A549 (cell line): Measurements from ENCODE around the gene NPAS1. TPM values are rescaled to one million over a fixed set of nuclear protein-coding genes. Genes with fewer than 3 reads are reported as not detected.
"Not testable (repeated sequence)": the region's sequence is repeated elsewhere in the genome, so short reads cannot be mapped to it uniquely, and the experiment has no call there.

Source experiments
- ATAC-seq, 2 experiments: fragments of 200-7000 bp in 1 of 2; fragments of >200 bp in 1 of 2; cut with Nextera tagmentation in 1 of 2; cut with Tn5 transposase in 1 of 2; 3 replicates each; pipeline versions ENCODE4 v1.8.0 to v1.9.1; 2018 to 2020; ENCODE audit warnings: mild to moderate bottlenecking in 1 of 2, moderate library complexity in 1 of 2
- CTCF ChIA-PET: fragments of 300-600 bp; sonication (Branson Sonifier 250); formaldehyde crosslinking; extraction: SDS; loops from one replicate; lab custom pipeline; 2021; ENCODE audit warnings: antibody characterized with exemption, inconsistent platforms; lab: Yijun Ruan, JAX
- POLR2A ChIA-PET: fragments of 350-600 bp; formaldehyde crosslinking; extraction: SDS; loops from one replicate; lab custom pipeline; 2021; ENCODE audit warnings: antibody characterized with exemption, inconsistent platforms; lab: Yijun Ruan, JAX
- DNase-seq, 2 experiments: peaks; one replicate each; pipeline versions ENCODE4 v3.0.0 to v3.0.0-alpha.2; 2011 to 2016; ENCODE audit warnings: low read depth in 1 of 2, low spot score in 1 of 2
- FAIRE-seq: peaks from 2 replicates; lab custom pipeline; 2011; peaks lifted over from hg19 to GRCh38; lab: Jason Lieb, UNC
- H3K27ac ChIP-seq, 2 experiments: fragments of >200 bp; sonication (Bioruptor Twin); formaldehyde crosslinking; 3 replicates each; pipeline ENCODE4 v1.5.1; 2016 to 2017
- H3K4me1 ChIP-seq: fragments of >200 bp; sonication (Bioruptor Twin); formaldehyde crosslinking; 3 replicates; pipeline ENCODE4 v1.6.1; 2016
- H3K4me2 ChIP-seq: fragments of >200 bp; sonication (Bioruptor Twin); formaldehyde crosslinking; 3 replicates; pipeline ENCODE4 v1.6.1; 2016
- H3K4me3 ChIP-seq: fragments of >200 bp; sonication (Bioruptor Twin); formaldehyde crosslinking; 3 replicates; pipeline ENCODE4 v1.5.1; 2016
- H3K9me3 ChIP-seq: fragments of >200 bp; sonication (Bioruptor Twin); formaldehyde crosslinking; 3 replicates; pipeline ENCODE4 v1.6.1; 2016
- BHLHE40 ChIP-seq: IDR thresholded peaks from 2 replicates; pipeline ENCODE4 v1.6.1; 2012; ENCODE audit warnings: low read depth, low read length, inconsistent platforms
- CBX8 ChIP-seq: fragments of 200-600 bp; sonication (generic); IDR thresholded peaks from 2 replicates; pipeline ENCODE4 v1.6.1; 2016
- EHMT2 ChIP-seq: fragments of 200-600 bp; sonication (generic); IDR thresholded peaks from 2 replicates; pipeline ENCODE4 v1.6.1; 2016; ENCODE audit warnings: antibody characterized with exemption, low read depth, mild to moderate bottlenecking, moderate library complexity
- EP300 ChIP-seq, 2 experiments: fragments of >200 bp; sonication (Bioruptor Twin); formaldehyde crosslinking; IDR thresholded peaks; 2 replicates in 1 of 2; 3 replicates in 1 of 2; pipeline ENCODE4 v1.6.1; 2016 to 2017
- FOSL2 ChIP-seq, 2 experiments: fragments of 450-650 bp in 1 of 2; fragments of >200 bp in 1 of 2; sonication (Bioruptor Twin) in 1 of 2; formaldehyde crosslinking; IDR thresholded peaks; 2 replicates each; pipeline versions ENCODE4 v1.5.0 to v1.6.1; 2016 to 2020; ENCODE audit warnings: mild to moderate bottlenecking in 1 of 2, moderate library complexity in 1 of 2
- FOXS1 ChIP-seq: fragments of 250-450 bp; sonication (Bioruptor Pico); IDR thresholded peaks from 2 replicates; pipeline ENCODE4 v1.5.0; 2020; ENCODE audit warnings: mild to moderate bottlenecking, moderate library complexity
- GATA3 ChIP-seq: IDR thresholded peaks from 2 replicates; pipeline ENCODE4 v1.6.1; 2012; ENCODE audit warnings: borderline replicate concordance
- HEYL ChIP-seq: fragments of 250-450 bp; sonication (Bioruptor Pico); IDR thresholded peaks from 2 replicates; pipeline ENCODE4 v1.8.0; 2021; ENCODE audit warnings: mild to moderate bottlenecking, moderate library complexity
- MAZ ChIP-seq: fragments of 150-350 bp; IDR thresholded peaks from 2 replicates; pipeline ENCODE4 v1.6.1; 2014; ENCODE audit warnings: antibody characterized with exemption, low read depth, low read length, borderline replicate concordance
- NFE2L2 ChIP-seq: fragments of 150-350 bp; conservative IDR thresholded peaks from 2 replicates; pipeline ENCODE4 v1.6.1; 2014; ENCODE audit warnings: low read length
- PHF8 ChIP-seq: fragments of 200-600 bp; sonication (generic); IDR thresholded peaks from 2 replicates; pipeline ENCODE4 v1.6.1; 2016; ENCODE audit warnings: low read depth, mild to moderate bottlenecking, antibody characterized with exemption, moderate library complexity, borderline replicate concordance
- POLR2AphosphoS2 ChIP-seq: conservative IDR thresholded peaks from 2 replicates; pipeline ENCODE4 v1.6.1; 2012; ENCODE audit warnings: low read length, improper control_type of control experiment, inconsistent platforms
- RARB ChIP-seq: fragments of 250-450 bp; sonication (Bioruptor Pico); IDR thresholded peaks from 2 replicates; pipeline ENCODE4 v1.8.0; 2021; ENCODE audit warnings: mild to moderate bottlenecking, moderate library complexity
- REST ChIP-seq: fragments of 200-600 bp; sonication (generic); IDR thresholded peaks from 2 replicates; pipeline ENCODE4 v1.6.1; 2016; ENCODE audit warnings: antibody characterized with exemption, mild to moderate bottlenecking, moderate library complexity
- RFX5 ChIP-seq: fragments of 450-650 bp; IDR thresholded peaks from 2 replicates; pipeline ENCODE4 v1.7.1; 2014; ENCODE audit warnings: antibody characterized with exemption, mild to moderate bottlenecking, moderate library complexity
- SMC3 ChIP-seq: fragments of >200 bp; sonication (Bioruptor Twin); formaldehyde crosslinking; IDR thresholded peaks from 3 replicates; pipeline ENCODE4 v1.6.1; 2018; ENCODE audit warnings: inconsistent platforms
- SREBF2 ChIP-seq: fragments of 450-650 bp; IDR thresholded peaks from 2 replicates; pipeline ENCODE4 v1.6.1; 2014; ENCODE audit warnings: mild to moderate bottlenecking, moderate library complexity
- TFCP2L1 ChIP-seq: fragments of 250-450 bp; sonication (Bioruptor Pico); IDR thresholded peaks from 2 replicates; pipeline ENCODE4 v1.5.0; 2021; ENCODE audit warnings: mild to moderate bottlenecking
- TP53 ChIP-seq: fragments of 250-450 bp; sonication (Bioruptor Pico); IDR thresholded peaks from 2 replicates; pipeline ENCODE4 v1.5.0; 2021; ENCODE audit warnings: mild to moderate bottlenecking, moderate library complexity
- ZC3H11A ChIP-seq: fragments of 450-650 bp; IDR thresholded peaks from 2 replicates; pipeline ENCODE4 v1.6.1; 2014; ENCODE audit warnings: antibody characterized with exemption, mild to moderate bottlenecking
- ZNF302 ChIP-seq: fragments of 250-450 bp; sonication (Bioruptor Pico); IDR thresholded peaks from 2 replicates; pipeline ENCODE4 v1.9.0; 2021; ENCODE audit warnings: inconsistent platforms, mild to moderate bottlenecking, moderate library complexity
- WGBS: methylation state at CpG from one replicate; pipeline ENCODE4 v1.1.6; 2017; ENCODE audit errors: missing lambda C conversion rate; 5-methylcytosine and 5-hydroxymethylcytosine counted together
- polyA plus RNA-seq, 4 experiments: library from polyadenylated mRNA; depleted of rRNA in 3 of 4; stranded (reverse); fragments of >200 nt; fragmentation: RNase III in 1 of 4; extraction: RNeasy Plus Mini Kit Qiagen cat#74134 plus additional on column Dnase treatment in 1 of 4; gene quantifications; 2 replicates in 3 of 4; 3 replicates in 1 of 4; pipeline ENCODE4 v1.2.3, GENCODE V29; 2011 to 2017
- TF ChIP-seq, protein P1 (sequence below): fragments of 450-650 bp; IDR thresholded peaks from 2 replicates; pipeline ENCODE4 v1.6.1; 2014; ENCODE audit warnings: antibody characterized with exemption
- TF ChIP-seq, protein P2 (sequence below): fragments of >200 bp; sonication (Bioruptor Twin); formaldehyde crosslinking; IDR thresholded peaks from 2 replicates; pipeline ENCODE4 v1.6.1; 2016

NPAS1 gene
- polyA plus RNA-seq, 2 of the 4 experiments (the other 2 are of a cell fraction): 1.5 to 2.3 TPM

GRCh38 chr19:47005164-47005641, 14.4 kb upstream of the NPAS1 start:
- no peak for ATAC-seq
- 87% methylated on average over 14 of the region's 15 CpGs for WGBS
- TF ChIP-seq, protein P1, sequence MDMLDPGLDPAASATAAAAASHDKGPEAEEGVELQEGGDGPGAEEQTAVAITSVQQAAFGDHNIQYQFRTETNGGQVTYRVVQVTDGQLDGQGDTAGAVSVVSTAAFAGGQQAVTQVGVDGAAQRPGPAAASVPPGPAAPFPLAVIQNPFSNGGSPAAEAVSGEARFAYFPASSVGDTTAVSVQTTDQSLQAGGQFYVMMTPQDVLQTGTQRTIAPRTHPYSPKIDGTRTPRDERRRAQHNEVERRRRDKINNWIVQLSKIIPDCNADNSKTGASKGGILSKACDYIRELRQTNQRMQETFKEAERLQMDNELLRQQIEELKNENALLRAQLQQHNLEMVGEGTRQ: no peak
- TF ChIP-seq TFCP2L1 (CRISPR knock-in tag) (no peak), FOSL2 (IDR thresholded peaks at IDR 0.05) (no peak), FOSL2 (CRISPR knock-in tag; IDR thresholded peaks at IDR 0.05) (no peak), RFX5 (no peak), SMC3 (no peak), ZC3H11A (no peak), EHMT2 (no peak), RARB (CRISPR knock-in tag) (no peak), ZNF302 (CRISPR knock-in tag) (no peak)
- TF ChIP-seq, all 56 proteins: peak for 0
- ChIA-PET CTCF (interaction anchor here (0.5 to 10.3 kb wide), 5 partner anchors 7 to 147 kb away, joined by 3 to 156 read pairs (median 88); partner anchors contain the start of gene ARHGAP35), POLR2A (no interaction called here)
- no peak overlapping the region for H3K4me2 ChIP-seq
- H3K4me3 ChIP-seq: no peak overlapping the region
- peaks cover 4% of the 10 kb centered on the region; the same call in 1 of the 3 replicates for H3K4me1 ChIP-seq
- no peak for FAIRE-seq
- H3K9me3 ChIP-seq: no peaks in the 10 kb centered on the region
- DNase-seq: no peak
- H3K27ac ChIP-seq: no peak overlapping the region

- WGBS: 80% methylated on average over 4 of the region's 4 CpGs
- peak; percentile 6 to 32; a peak in 3 of 6 replicates for ATAC-seq
Measured at GRCh38 chr19:47005873-47006272, 13.8 kb upstream of the NPAS1 start.

DNA sequence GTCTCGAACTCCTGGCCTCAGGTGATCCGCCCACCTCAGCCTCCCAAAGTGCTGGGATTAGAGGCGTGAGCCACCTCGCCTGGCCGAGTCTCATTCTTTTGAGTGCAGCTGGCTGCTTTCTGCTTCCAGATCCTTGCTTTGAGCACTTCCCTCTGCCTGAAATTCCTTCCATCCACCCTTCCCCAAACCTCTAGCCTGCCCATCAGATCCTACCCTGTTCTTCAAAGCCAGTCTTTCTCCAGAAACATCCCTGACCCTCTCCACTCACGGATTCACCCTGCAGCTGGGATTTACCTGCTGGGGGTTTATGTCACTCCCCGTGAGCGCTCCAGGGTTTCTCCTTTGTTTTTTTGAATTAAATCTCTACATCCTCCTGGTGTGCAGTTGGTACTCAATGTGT, 13.1 kb upstream of the NPAS1 start:
- DNase-seq: no peak
- Histone ChIP-seq H3K9me3 (no peaks in the 10 kb centered on the region), H3K4me3 (no peak overlapping the region), H3K4me2 (no peak overlapping the region), H3K27ac (no peak overlapping the region), H3K4me1 (peaks cover 4% of the 10 kb centered on the region; the same call in 1 of the 3 replicates)
- 76% methylated on average over 8 of the region's 8 CpGs for WGBS
- no peak for ATAC-seq
- ChIA-PET CTCF (interaction anchor here (0.6 to 10.3 kb wide), 8 partner anchors 9 to 249 kb away, joined by 3 to 156 read pairs (median 3); partner anchors contain the start of gene ARHGAP35), POLR2A (no interaction called here)
- TF ChIP-seq EHMT2 (no peak), POLR2AphosphoS2 (no peak), SREBF2 (no peak), SMC3 (no peak), NFE2L2 (no peak), MAZ (no peak), HEYL (CRISPR knock-in tag) (no peak), REST (no peak), PHF8 (no peak), TP53 (CRISPR knock-in tag) (no peak), CBX8 (no peak), EP300 (IDR thresholded peaks at IDR 0.05) (no peak), FOXS1 (no peak), GATA3 (no peak)
- TF ChIP-seq, protein P2, sequence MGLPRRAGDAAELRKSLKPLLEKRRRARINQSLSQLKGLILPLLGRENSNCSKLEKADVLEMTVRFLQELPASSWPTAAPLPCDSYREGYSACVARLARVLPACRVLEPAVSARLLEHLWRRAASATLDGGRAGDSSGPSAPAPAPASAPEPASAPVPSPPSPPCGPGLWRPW: no peak
- FAIRE-seq: no peak

More at GRCh38 chr19:47005873-47006272, 13.8 kb upstream of the NPAS1 start:
- POLR2A ChIA-PET: no interaction called here
- DNase-seq (peak in 1 of 2 experiments; percentile 67), FAIRE-seq (no peak)
- TF ChIP-seq POLR2AphosphoS2: 0 out of 2 replicates have a peak, but pooled peaks have one; percentile 43
- no peak for TF ChIP-seq BHLHE40
- Histone ChIP-seq H3K4me1 (peaks cover 4% of the 10 kb centered on the region; the same call in 1 of the 3 replicates), H3K4me3 (no peak overlapping the region), H3K4me2 (no peak overlapping the region), H3K9me3 (no peaks in the 10 kb centered on the region), H3K27ac (no peak overlapping the region)
- CTCF ChIA-PET: interaction anchor here (1.0 to 10.3 kb wide), 4 partner anchors 8 to 148 kb away, joined by 3 to 156 read pairs (median 46); partner anchors contain the start of gene ARHGAP35

DNA sequence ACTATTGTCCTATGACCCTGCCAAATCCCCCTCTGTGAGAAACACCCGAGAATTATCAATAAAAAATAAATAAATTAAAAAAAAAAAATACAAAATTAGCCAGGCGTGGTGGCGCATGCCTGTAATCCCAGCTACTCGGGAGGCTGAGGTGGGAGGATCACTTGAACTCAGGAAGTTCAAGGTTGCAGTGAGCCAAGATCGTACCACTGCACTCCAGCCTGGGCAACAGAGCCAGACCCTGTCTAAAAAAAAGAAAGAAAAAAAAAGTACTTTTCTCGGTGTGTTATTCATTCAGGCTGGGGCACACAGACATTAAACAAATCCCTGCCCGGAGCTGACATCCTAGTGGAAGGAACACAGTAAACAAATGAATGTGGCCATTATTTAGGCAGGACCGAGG, 9.1 kb upstream of the NPAS1 start:
- CTCF ChIA-PET: interaction anchor here (4.0 to 5.7 kb wide), 4 partner anchors 8 to 154 kb away, joined by 32 to 128 read pairs (median 112); no protein-coding TSS in a partner anchor

More for the DNA sequence above, 9.1 kb upstream of the NPAS1 start:
- H3K4me2 ChIP-seq, DNase-seq, H3K4me3 ChIP-seq, FAIRE-seq, H3K9me3 ChIP-seq, H3K4me1 ChIP-seq, ATAC-seq, POLR2A ChIA-PET, H3K27ac ChIP-seq: not testable (repeated sequence)
- WGBS: 74% methylated on average over 8 of the region's 8 CpGs
